DOHH2 (cell line): ENCODE results near the gene TCN2.

Experiments used
- H3F3A ChIP-seq: fragments of 200-600 bp; sonication (generic), shearing (Covaris generic); 2 replicates; pipeline ENCODE4 v1.6.0; 2016; ENCODE audit warnings: antibody characterized with exemption, mild to moderate bottlenecking; ENCODE audit not compliant: control insufficient read depth, insufficient read depth
- H3K27ac ChIP-seq: fragments of 200-600 bp; sonication (generic); 2 replicates; pipeline ENCODE4 v1.5.1; 2014; ENCODE audit warnings: low read depth, mild to moderate bottlenecking, low read length, moderate library complexity
- H3K27me3 ChIP-seq: fragments of 200-600 bp; sonication (generic); 2 replicates; pipeline ENCODE4 v1.6.1; 2014; ENCODE audit warnings: mild to moderate bottlenecking, low read length, mixed read lengths; ENCODE audit not compliant: control insufficient read depth
- H3K36me3 ChIP-seq: fragments of 200-600 bp; sonication (generic); 2 replicates; pipeline ENCODE4 v1.6.1; 2014; ENCODE audit warnings: mild to moderate bottlenecking, low read length, moderate library complexity, mixed read lengths; ENCODE audit not compliant: control insufficient read depth
- H3K4me1 ChIP-seq: fragments of 200-600 bp; sonication (generic); 2 replicates; pipeline ENCODE4 v1.6.1; 2014; ENCODE audit warnings: mild to moderate bottlenecking, low read length, mixed read lengths; ENCODE audit not compliant: control insufficient read depth
- H3K4me2 ChIP-seq: fragments of 200-600 bp; sonication (generic); 2 replicates; pipeline ENCODE4 v1.6.0; 2014; ENCODE audit warnings: mild to moderate bottlenecking, low read length, moderate library complexity
- H3K4me3 ChIP-seq: fragments of 200-600 bp; sonication (generic); 2 replicates; pipeline ENCODE4 v1.5.1; 2014; ENCODE audit warnings: mild to moderate bottlenecking, low read length, mixed read lengths
- H3K79me2 ChIP-seq: fragments of 200-600 bp; sonication (generic); 2 replicates; pipeline ENCODE4 v1.6.1; 2014; ENCODE audit warnings: mild to moderate bottlenecking, low read length, mixed read lengths; ENCODE audit not compliant: control insufficient read depth
- H3K9me2 ChIP-seq: fragments of 200-600 bp; sonication (generic); replicated peaks from 2 replicates; pipeline ENCODE4 v1.6.1; 2014; ENCODE audit warnings: mild to moderate bottlenecking, low read length, mixed read lengths; ENCODE audit not compliant: control insufficient read depth
- H3K9me3 ChIP-seq: fragments of 200-600 bp; sonication (generic); 2 replicates; pipeline ENCODE4 v1.6.1; 2014; ENCODE audit warnings: antibody characterized with exemption, low read length, mixed read lengths; ENCODE audit not compliant: control insufficient read depth, insufficient read depth
- H4K20me1 ChIP-seq: fragments of 200-600 bp; sonication (generic); 2 replicates; pipeline ENCODE4 v1.6.0; 2014; ENCODE audit warnings: low read depth, mild to moderate bottlenecking, antibody characterized with exemption, low read length, moderate library complexity; ENCODE audit not compliant: control insufficient read depth, insufficient read depth
- EZH2phosphoT487 ChIP-seq: fragments of 200-600 bp; sonication (generic); IDR thresholded peaks from 2 replicates; pipeline ENCODE4 v1.6.1; 2017; ENCODE audit warnings: borderline replicate concordance, mild to moderate bottlenecking, antibody characterized with exemption, low read length, moderate library complexity, mixed read lengths
- TF ChIP-seq, protein P1 (sequence below): fragments of 200-600 bp; sonication (generic); IDR thresholded peaks from one replicate; pipeline ENCODE4 v1.5.1; 2014; ENCODE audit warnings: antibody characterized with exemption, mild to moderate bottlenecking, low read depth, low read length; ENCODE audit not compliant: poor library complexity, severe bottlenecking

TCN2 gene

DNA sequence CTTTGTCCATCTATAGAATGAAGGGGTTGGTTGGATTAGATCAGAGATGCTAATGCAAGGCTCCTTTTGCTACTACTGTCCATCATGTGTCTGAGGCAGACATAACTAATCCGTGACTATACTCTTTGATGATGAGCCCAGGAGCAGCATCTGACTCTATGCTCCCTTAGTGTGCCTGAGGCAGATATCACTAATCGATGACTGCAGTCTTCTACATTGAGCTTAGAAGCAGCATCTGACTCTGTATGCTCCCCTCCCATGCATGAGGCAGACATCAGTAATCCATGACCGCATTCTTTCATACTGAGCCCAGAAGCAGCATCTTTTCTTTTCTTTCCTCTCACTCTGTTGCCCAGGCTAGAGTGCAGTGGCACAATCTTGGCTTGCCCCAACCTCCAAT, 4.2 kb downstream of the TCN2 start:
- Histone ChIP-seq H4K20me1 (no peaks in the 10 kb centered on the region), H3K27ac (no peak overlapping the region), H3K79me2 (no peaks in the 10 kb centered on the region), H3K27me3 (no peaks in the 10 kb centered on the region), H3K9me3 (no peaks in the 10 kb centered on the region), H3K4me3 (no peak overlapping the region), H3K36me3 (no peaks in the 10 kb centered on the region), H3K4me2 (no peak overlapping the region), H3F3A (no peaks in the 10 kb centered on the region; the same call in 1 of the 2 replicates), H3K9me2 (no peaks in the 10 kb centered on the region), H3K4me1 (peaks cover 38% of the 10 kb centered on the region)
- TF ChIP-seq, protein P1, sequence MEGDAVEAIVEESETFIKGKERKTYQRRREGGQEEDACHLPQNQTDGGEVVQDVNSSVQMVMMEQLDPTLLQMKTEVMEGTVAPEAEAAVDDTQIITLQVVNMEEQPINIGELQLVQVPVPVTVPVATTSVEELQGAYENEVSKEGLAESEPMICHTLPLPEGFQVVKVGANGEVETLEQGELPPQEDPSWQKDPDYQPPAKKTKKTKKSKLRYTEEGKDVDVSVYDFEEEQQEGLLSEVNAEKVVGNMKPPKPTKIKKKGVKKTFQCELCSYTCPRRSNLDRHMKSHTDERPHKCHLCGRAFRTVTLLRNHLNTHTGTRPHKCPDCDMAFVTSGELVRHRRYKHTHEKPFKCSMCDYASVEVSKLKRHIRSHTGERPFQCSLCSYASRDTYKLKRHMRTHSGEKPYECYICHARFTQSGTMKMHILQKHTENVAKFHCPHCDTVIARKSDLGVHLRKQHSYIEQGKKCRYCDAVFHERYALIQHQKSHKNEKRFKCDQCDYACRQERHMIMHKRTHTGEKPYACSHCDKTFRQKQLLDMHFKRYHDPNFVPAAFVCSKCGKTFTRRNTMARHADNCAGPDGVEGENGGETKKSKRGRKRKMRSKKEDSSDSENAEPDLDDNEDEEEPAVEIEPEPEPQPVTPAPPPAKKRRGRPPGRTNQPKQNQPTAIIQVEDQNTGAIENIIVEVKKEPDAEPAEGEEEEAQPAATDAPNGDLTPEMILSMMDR, result no peak
- TF ChIP-seq EZH2phosphoT487, result no peak

DNA sequence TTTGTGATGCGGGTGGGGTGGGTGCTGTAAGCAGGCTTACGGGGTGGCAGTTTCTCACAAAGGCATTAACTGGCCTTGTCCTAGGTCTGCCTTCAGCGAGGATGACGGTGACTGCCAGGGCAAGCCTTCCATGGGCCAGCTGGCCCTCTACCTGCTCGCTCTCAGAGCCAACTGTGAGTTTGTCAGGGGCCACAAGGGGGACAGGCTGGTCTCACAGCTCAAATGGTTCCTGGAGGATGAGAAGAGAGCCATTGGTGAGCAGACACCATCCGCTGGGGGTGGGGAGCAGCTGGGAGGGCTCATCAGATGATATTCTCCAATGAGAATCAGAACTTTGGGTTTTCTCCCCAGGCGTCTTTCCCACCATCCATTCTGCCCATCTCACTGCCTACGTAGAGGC, 5.8 kb downstream of the TCN2 start:
- no peak overlapping the region for H3K4me3 ChIP-seq
- H3K9me3 ChIP-seq, result no peaks in the 10 kb centered on the region
- TF ChIP-seq, protein P1, result no peak
- no peak for TF ChIP-seq EZH2phosphoT487
- H3K36me3 ChIP-seq, result no peaks in the 10 kb centered on the region
- H3K27me3 ChIP-seq, result no peaks in the 10 kb centered on the region
- peaks cover 22% of the 10 kb centered on the region for H3K4me1 ChIP-seq
- H3K4me2 ChIP-seq, result no peak overlapping the region
- H3K27ac ChIP-seq, result no peak overlapping the region
- no peaks in the 10 kb centered on the region; the same call in 1 of the 2 replicates for H3F3A ChIP-seq
- H3K9me2 ChIP-seq, result no peaks in the 10 kb centered on the region
- H3K79me2 ChIP-seq, result no peaks in the 10 kb centered on the region
- no peaks in the 10 kb centered on the region for H4K20me1 ChIP-seq

DNA sequence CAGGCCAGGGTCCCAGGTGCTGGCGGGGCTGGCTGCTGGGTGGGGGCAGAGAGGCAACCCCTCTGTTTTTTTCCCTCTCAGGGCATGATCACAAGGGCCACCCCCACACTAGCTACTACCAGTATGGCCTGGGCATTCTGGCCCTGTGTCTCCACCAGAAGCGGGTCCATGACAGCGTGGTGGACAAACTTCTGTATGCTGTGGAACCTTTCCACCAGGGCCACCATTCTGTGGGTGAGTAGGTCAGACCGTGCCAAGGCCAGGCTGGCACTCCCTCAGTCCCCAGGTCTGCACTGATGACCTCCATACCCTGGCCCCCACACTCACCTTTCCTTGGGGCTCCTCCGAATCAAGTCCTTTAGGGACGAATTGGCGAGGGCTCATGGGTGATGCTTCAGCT, 7.3 kb downstream of the TCN2 start:
- Histone ChIP-seq H3K4me2 (no peak overlapping the region), H3K27ac (no peak overlapping the region), H3K27me3 (no peaks in the 10 kb centered on the region), H3K9me3 (no peaks in the 10 kb centered on the region), H3K4me3 (no peak overlapping the region), H3K4me1 (peaks cover 7% of the 10 kb centered on the region), H3F3A (no peaks in the 10 kb centered on the region), H4K20me1 (no peaks in the 10 kb centered on the region), H3K9me2 (no peaks in the 10 kb centered on the region), H3K36me3 (no peaks in the 10 kb centered on the region), H3K79me2 (no peaks in the 10 kb centered on the region)
- TF ChIP-seq, protein P1, result no peak
- TF ChIP-seq EZH2phosphoT487, result no peak
